ENCODE measurements around the gene CPNE2.

- TF ChIP-seq POLR2A (IDR thresholded peaks at IDR 0.05): no peak
- TF ChIP-seq CTCF (IDR thresholded peaks at IDR 0.05): no peak
Measured at GRCh38 chr16:57141822-57142631, 49.6 kb downstream of the CPNE2 start.

Measured in ovary (tissue), 3 donors.